B cell (primary cell): ENCODE results near the gene GCFC2.

Experiments
- CTCF ChIP-seq: fragments of 200-600 bp; IDR thresholded peaks from one replicate; pipeline ENCODE4 v1.8.0; 2022; ENCODE audit warnings: antibody characterized with exemption, mild to moderate bottlenecking
- EZH2 ChIP-seq: IDR thresholded peaks from 2 replicates; pipeline ENCODE4 v1.6.1; 2012; ENCODE audit warnings: borderline replicate concordance, low read depth, mild to moderate bottlenecking, moderate library complexity, low read length; ENCODE audit not compliant: insufficient read depth, poor library complexity, severe bottlenecking

GRCh38 chr2:75720525-75720924, 9.8 kb upstream of the GCFC2 start:
- no peak for TF ChIP-seq CTCF
- TF ChIP-seq EZH2 = no peak
